Upper lobe of left lung (tissue), 4 donors: ENCODE results near the gene SPACA4.

Source experiments
- EP300 ChIP-seq, 4 donors: sonication (generic); formaldehyde crosslinking; IDR thresholded peaks; one replicate each; pipeline ENCODE4 v1.5.1; 2017; ENCODE audit warnings: antibody characterized with exemption in 4 of 4, control low read depth in 2 of 4
- POLR2A ChIP-seq, 4 donors: fragments of 450-650 bp; IDR thresholded peaks; one replicate each; pipeline ENCODE4 v1.5.1; 2016 to 2017; ENCODE audit warnings: antibody characterized with exemption in 4 of 4, mild to moderate bottlenecking in 2 of 4
- TF ChIP-seq, protein P1 (sequence below), 6 experiments: fragments of 450-650 bp in 4 of 6; fragments of 200-600 bp in 2 of 6; sonication (generic) in 2 of 6; IDR thresholded peaks; one replicate each; pipeline ENCODE4 v1.5.1; 2016 to 2019; ENCODE audit warnings: antibody characterized with exemption in 6 of 6

GRCh38 chr19:48608798-48609263, 2.3 kb downstream of the SPACA4 start:
- TF ChIP-seq, protein P1, sequence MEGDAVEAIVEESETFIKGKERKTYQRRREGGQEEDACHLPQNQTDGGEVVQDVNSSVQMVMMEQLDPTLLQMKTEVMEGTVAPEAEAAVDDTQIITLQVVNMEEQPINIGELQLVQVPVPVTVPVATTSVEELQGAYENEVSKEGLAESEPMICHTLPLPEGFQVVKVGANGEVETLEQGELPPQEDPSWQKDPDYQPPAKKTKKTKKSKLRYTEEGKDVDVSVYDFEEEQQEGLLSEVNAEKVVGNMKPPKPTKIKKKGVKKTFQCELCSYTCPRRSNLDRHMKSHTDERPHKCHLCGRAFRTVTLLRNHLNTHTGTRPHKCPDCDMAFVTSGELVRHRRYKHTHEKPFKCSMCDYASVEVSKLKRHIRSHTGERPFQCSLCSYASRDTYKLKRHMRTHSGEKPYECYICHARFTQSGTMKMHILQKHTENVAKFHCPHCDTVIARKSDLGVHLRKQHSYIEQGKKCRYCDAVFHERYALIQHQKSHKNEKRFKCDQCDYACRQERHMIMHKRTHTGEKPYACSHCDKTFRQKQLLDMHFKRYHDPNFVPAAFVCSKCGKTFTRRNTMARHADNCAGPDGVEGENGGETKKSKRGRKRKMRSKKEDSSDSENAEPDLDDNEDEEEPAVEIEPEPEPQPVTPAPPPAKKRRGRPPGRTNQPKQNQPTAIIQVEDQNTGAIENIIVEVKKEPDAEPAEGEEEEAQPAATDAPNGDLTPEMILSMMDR (IDR thresholded peaks at IDR 0.05), result peak in 3 of 6 experiments; percentile 20 to 35 (median 23)
- TF ChIP-seq EP300 (IDR thresholded peaks at IDR 0.05) (no peak), POLR2A (IDR thresholded peaks at IDR 0.05) (no peak)
